AG10803 (cell line): ENCODE results near the gene LAMC1.
A peak's percentile ranks its signal among the peaks of the same experiment; 100 is the strongest.

Experiments
- DNase-seq: peaks from one replicate; pipeline ENCODE4 v3.0.0; 2010; ENCODE audit warnings: low read depth
- H3K4me3 ChIP-seq: 2 replicates; pipeline ENCODE4 v1.5.1; 2011; ENCODE audit warnings: mild to moderate bottlenecking, low read length, control low read depth
- CTCF ChIP-seq: conservative IDR thresholded peaks from 2 replicates; pipeline ENCODE4 v1.5.1; 2011; ENCODE audit warnings: mild to moderate bottlenecking, low read length, control low read depth, inconsistent platforms

The LAMC1 gene

GRCh38 chr1:183093786-183094298 lies 70.6 kb downstream of the LAMC1 start:
- peak; percentile 92 for DNase-seq
- H3K4me3 ChIP-seq, result no peak overlapping the region
- no peak for TF ChIP-seq CTCF

- peak; percentile 29 for DNase-seq
- TF ChIP-seq CTCF, result no peak
- H3K4me3 ChIP-seq, result no peak overlapping the region
These were observed 71.1 kb downstream of the LAMC1 start for GRCh38 chr1:183094351-183094750.

GRCh38 chr1:183096351-183096750 lies 73.1 kb downstream of the LAMC1 start:
- no peak for DNase-seq
- no peak overlapping the region for H3K4me3 ChIP-seq
- no peak for TF ChIP-seq CTCF

GRCh38 chr1:183096894-183097293 lies 73.7 kb downstream of the LAMC1 start:
- TF ChIP-seq CTCF, result no peak
- no peak overlapping the region for H3K4me3 ChIP-seq
- DNase-seq, result peak; percentile 95

- no peak overlapping the region for H3K4me3 ChIP-seq
- peak; percentile 84 for DNase-seq
- no peak for TF ChIP-seq CTCF
These were observed 74.3 kb downstream of the LAMC1 start for GRCh38 chr1:183097438-183098051.

- no peak for DNase-seq
- no peak overlapping the region for H3K4me3 ChIP-seq
- TF ChIP-seq CTCF, result no peak
These were observed 75.1 kb downstream of the LAMC1 start for GRCh38 chr1:183098317-183098716.

GRCh38 chr1:183100361-183100974 lies 77.2 kb downstream of the LAMC1 start:
- no peak overlapping the region for H3K4me3 ChIP-seq
- TF ChIP-seq CTCF, result no peak
- DNase-seq, result no peak
